ENCODE measurements around the gene FAM20C.

The FAM20C gene

GRCh38 chr7:250523-250922 is 58.2 kb downstream of the FAM20C start (continued):
- TF ChIP-seq, protein P1, sequence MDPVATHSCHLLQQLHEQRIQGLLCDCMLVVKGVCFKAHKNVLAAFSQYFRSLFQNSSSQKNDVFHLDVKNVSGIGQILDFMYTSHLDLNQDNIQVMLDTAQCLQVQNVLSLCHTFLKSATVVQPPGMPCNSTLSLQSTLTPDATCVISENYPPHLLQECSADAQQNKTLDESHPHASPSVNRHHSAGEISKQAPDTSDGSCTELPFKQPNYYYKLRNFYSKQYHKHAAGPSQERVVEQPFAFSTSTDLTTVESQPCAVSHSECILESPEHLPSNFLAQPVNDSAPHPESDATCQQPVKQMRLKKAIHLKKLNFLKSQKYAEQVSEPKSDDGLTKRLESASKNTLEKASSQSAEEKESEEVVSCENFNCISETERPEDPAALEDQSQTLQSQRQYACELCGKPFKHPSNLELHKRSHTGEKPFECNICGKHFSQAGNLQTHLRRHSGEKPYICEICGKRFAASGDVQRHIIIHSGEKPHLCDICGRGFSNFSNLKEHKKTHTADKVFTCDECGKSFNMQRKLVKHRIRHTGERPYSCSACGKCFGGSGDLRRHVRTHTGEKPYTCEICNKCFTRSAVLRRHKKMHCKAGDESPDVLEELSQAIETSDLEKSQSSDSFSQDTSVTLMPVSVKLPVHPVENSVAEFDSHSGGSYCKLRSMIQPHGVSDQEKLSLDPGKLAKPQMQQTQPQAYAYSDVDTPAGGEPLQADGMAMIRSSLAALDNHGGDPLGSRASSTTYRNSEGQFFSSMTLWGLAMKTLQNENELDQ (tag by site-specific recombination; IDR thresholded peaks at IDR 0.05; ENCODE audit: low read depth), result no peak
- TF ChIP-seq ZNF112 (tag by site-specific recombination; IDR thresholded peaks at IDR 0.05) (no peak), ZNF391 (tag by site-specific recombination; IDR thresholded peaks at IDR 0.05; ENCODE audit: borderline replicate concordance, low read depth) (no peak), ZNF514 (tag by site-specific recombination; IDR thresholded peaks at IDR 0.05) (no peak), ZNF146 (tag by site-specific recombination; IDR thresholded peaks at IDR 0.05) (no peak), ZNF214 (tag by site-specific recombination; IDR thresholded peaks at IDR 0.05; ENCODE audit: borderline replicate concordance) (no peak), ZSCAN23 (tag by site-specific recombination; IDR thresholded peaks at IDR 0.05) (no peak), ZBTB17 (tag by site-specific recombination; IDR thresholded peaks at IDR 0.05) (no peak)
- TF ChIP-seq, protein P2, sequence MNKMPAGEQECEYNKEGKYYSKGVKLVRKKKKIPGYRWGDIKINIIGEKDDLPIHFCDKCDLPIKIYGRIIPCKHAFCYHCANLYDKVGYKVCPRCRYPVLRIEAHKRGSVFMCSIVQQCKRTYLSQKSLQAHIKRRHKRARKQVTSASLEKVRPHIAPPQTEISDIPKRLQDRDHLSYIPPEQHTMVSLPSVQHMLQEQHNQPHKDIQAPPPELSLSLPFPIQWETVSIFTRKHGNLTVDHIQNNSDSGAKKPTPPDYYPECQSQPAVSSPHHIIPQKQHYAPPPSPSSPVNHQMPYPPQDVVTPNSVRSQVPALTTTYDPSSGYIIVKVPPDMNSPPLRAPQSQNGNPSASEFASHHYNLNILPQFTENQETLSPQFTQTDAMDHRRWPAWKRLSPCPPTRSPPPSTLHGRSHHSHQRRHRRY (tag by site-specific recombination; IDR thresholded peaks at IDR 0.05), result no peak

DNA sequence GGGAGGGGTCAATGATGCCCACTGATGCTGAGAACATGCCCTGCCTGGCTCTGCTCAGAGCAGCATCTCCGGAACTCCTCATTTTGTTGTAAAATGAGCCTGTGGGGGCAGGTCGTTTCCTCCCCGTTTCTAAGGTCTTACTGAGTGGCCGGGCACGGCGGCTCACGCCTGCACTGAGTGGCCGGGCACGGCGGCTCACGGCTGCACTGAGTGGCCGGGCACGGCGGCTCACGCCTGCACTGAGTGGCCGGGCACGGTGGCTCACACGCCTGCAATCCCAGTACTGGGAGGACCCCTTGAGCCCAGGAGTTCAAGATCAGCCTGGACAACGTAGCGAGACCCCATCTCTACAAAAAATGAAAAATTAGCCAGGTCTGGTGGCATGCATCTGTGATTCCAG is 58.6 kb downstream of the FAM20C start:
- no peaks in the 10 kb centered on the region for H3K4me1 ChIP-seq (ENCODE audit: control insufficient read depth, insufficient read depth, low read length)
- TF ChIP-seq, protein P2 (tag by site-specific recombination; IDR thresholded peaks at IDR 0.05), result no peak
- TF ChIP-seq HOXA7 (CRISPR knock-in tag; IDR thresholded peaks at IDR 0.05; ENCODE audit: borderline replicate concordance) (no peak), ZBTB26 (tag by site-specific recombination; optimal IDR thresholded peaks at IDR 0.05) (no peak), ZNF239 (tag by site-specific recombination; IDR thresholded peaks at IDR 0.05) (no peak), ZNF701 (tag by site-specific recombination; IDR thresholded peaks at IDR 0.05) (no peak), ZNF571 (tag by site-specific recombination; IDR thresholded peaks at IDR 0.05) (no peak), ZNF19 (tag by site-specific recombination; IDR thresholded peaks at IDR 0.05; ENCODE audit: low read depth) (no peak)
- TF ChIP-seq, protein P3, sequence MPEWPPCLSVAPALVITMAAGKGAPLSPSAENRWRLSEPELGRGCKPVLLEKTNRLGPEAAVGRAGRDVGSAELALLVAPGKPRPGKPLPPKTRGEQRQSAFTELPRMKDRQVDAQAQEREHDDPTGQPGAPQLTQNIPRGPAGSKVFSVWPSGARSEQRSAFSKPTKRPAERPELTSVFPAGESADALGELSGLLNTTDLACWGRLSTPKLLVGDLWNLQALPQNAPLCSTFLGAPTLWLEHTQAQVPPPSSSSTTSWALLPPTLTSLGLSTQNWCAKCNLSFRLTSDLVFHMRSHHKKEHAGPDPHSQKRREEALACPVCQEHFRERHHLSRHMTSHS (tag by site-specific recombination; IDR thresholded peaks at IDR 0.05), result no peak
- peaks cover 0 to 14% of the 10 kb centered on the region in 2 experiments; a peak in 1 of 3 replicates for H3K36me3 ChIP-seq (ENCODE audit: control insufficient read depth in 2 of 2, insufficient read depth in 1 of 2, low read length in 2 of 2)
- H3K27ac ChIP-seq (ENCODE audit: extremely low read depth, low read depth, low read length), result no peak overlapping the region
- no peaks in the 10 kb centered on the region; the same call in 1 of the 2 replicates for H3K9me3 ChIP-seq (ENCODE audit: control insufficient read depth, insufficient read depth, low read depth, low read length)
- ChIA-PET POLR2A (no interaction called here), CTCF (no interaction called here)
- H3K4me3 ChIP-seq (ENCODE audit: low read depth, low read length), result no peak overlapping the region
